Stimulated activated CD4-positive, alpha-beta T cell treated with anti-CD3 and anti-CD28 coated beads, Interleukin-12 subunit alpha, Interleukin-12 subunit beta, amount 100 ng/mL, for 48 hours (primary cell): ENCODE results near the gene SNX8.

Experiments
- DNase-seq, 3 donors: peaks; one replicate each; pipeline ENCODE4 v3.0.0-alpha.2; 2020; ENCODE audit warnings: low read depth in 2 of 3, low spot score in 1 of 3

Gene SNX8

GRCh38 chr7:2208712-2209111 is 105.5 kb downstream of the SNX8 start:
- no peak for DNase-seq

- no peak for DNase-seq
Measured at GRCh38 chr7:2205036-2205780, 109.0 kb downstream of the SNX8 start.

- DNase-seq: no peak
Measured at GRCh38 chr7:2204446-2204845, 109.8 kb downstream of the SNX8 start.

DNA sequence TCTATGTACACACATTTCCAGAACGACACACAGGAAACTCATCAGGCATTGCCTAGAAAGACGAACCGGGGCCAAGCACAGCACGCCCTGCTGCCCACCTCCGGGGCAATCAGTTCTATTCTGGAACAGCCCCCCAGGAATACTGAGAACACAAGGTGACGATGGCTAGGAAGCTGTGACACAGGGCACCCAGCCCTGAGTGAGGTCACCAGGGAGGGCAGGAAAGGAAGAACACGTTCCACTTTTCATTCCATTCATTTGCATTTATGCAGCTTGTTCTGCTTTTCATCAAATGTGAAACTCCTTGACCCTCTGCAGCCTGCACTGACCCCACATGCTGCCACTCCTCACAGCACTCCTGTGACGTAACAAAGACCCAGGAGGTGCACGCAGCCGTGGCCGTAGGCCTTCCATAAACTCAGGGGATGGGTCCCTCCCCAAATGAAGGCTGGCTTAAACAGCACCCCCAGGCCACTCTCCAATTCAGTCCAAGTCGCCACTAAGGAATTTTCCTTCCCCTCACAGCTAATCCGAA is 110.4 kb downstream of the SNX8 start:
- no peak for DNase-seq

- DNase-seq: no peak
Measured at GRCh38 chr7:2202901-2203765, 111.1 kb downstream of the SNX8 start.

DNA sequence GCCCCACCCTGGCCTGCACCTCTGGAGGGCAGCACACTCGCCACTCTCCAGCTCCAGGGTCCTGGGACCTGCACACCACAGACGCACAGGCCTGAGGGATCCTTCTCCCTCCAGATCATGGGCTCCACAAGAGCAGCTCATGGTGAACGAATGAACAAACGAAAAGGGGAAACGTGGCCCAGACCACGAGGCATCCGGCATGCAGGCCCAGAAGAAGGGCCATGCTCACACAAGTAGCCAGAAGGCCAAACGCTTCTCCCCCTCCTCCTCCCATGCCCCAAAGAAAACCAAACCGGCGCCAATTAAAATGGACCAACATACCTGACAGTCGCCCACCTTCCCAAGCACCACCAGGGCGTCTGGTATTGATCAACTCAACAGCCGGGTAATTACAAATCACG is 111.9 kb downstream of the SNX8 start:
- no peak for DNase-seq
